Measurements from ENCODE around the gene HHIPL1.

GRCh38 chr14:99647411-99647810, 2.5 kb downstream of the HHIPL1 start:
- no peak for TF ChIP-seq CTCF (IDR thresholded peaks at IDR 0.05)
- no peak for TF ChIP-seq REST (IDR thresholded peaks at IDR 0.05; ENCODE audit: insufficient read depth in 1 of 2, low read depth in 2 of 2, low read length in 1 of 2)
- no peak for TF ChIP-seq SIN3A (IDR thresholded peaks at IDR 0.05; ENCODE audit: borderline replicate concordance, insufficient read depth, low read depth, low read length)
- no peak for TF ChIP-seq POLR2AphosphoS5 (IDR thresholded peaks at IDR 0.05; ENCODE audit: low read depth, low read length)
